ENCODE results near the gene RAD51B. TPM values are rescaled to one million over a fixed set of nuclear protein-coding genes. Genes with fewer than 3 reads are reported as not detected.

The RAD51B gene
- total RNA-seq, 4 donors from 2014 or later, result 5.0 to 31.8 (median 20.6) TPM

GRCh38 chr14:68596211-68596610 lies 776.6 kb downstream of the RAD51B start:
- H3K4me3 ChIP-seq, result no peak overlapping the region

DNA sequence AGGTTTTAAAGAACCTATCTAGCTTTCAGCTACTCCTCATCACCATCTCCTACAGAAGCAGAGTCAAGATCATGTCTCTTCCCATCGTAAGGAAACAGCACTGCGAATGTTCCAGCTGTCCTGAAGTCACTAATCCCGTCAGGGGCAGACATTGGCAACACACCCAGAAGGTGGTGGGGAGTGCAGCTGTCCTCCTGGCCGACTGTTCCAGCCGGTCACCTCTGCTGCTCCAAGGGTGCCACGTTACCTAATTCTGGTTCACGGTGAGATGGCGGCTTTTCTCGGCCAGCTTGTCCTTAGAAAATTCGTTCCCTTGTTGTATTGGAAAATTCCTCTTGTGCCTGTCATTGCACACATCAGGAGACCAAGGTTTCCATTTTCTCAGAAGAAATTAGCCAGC lies 777.1 kb downstream of the RAD51B start:
- Histone ChIP-seq H3K27me3 (no peaks in the 10 kb centered on the region), H3K27ac (peak overlapping the region in 3 of 4 donors; percentile 9 to 84 (median 11)), H3K36me3 (no peaks in the 10 kb centered on the region), H3K4me3 (no peak overlapping the region), H3K4me1 (peaks cover 17 to 34% (median 25%) of the 10 kb centered on the region in 4 donors), H3K9me3 (no peaks in the 10 kb centered on the region)
- intact Hi-C loops (cut with DNase I; ENCODE audit: low total_unique reads) (no loop called here), in situ Hi-C loops (cut with MboI; ENCODE audit: low pct_ligation_motif_present in 1 of 4, low pct_unique_long_range_greater_than_20kb in 1 of 4, low sequenced_read_pairs in 3 of 4) (no loop called here)
- 82% methylated on average over 10 of the region's 10 CpGs; no CpG with 5 or more reads in 1 of the 2 donors for WGBS, 2 donors (ENCODE audit: low coverage in 1 of 2)
- no peak for DNase-seq
- TF ChIP-seq POLR2AphosphoS5 (IDR thresholded peaks at IDR 0.05), result no peak
- no peak for TF ChIP-seq EP300 (IDR thresholded peaks at IDR 0.05; ENCODE audit: low read depth)
- no peak for TF ChIP-seq CTCF (IDR thresholded peaks at IDR 0.05)
- TF ChIP-seq POLR2A (IDR thresholded peaks at IDR 0.05), result no peak

More at GRCh38 chr14:68596211-68596610, 776.6 kb downstream of the RAD51B start:
- H3K9me3 ChIP-seq, result no peaks in the 10 kb centered on the region
- no peak for DNase-seq
- H3K27me3 ChIP-seq, result no peaks in the 10 kb centered on the region
- H3K36me3 ChIP-seq, result no peaks in the 10 kb centered on the region
- TF ChIP-seq POLR2AphosphoS5 (IDR thresholded peaks at IDR 0.05) (no peak), POLR2A (IDR thresholded peaks at IDR 0.05) (no peak), CTCF (IDR thresholded peaks at IDR 0.05) (no peak), EP300 (IDR thresholded peaks at IDR 0.05; ENCODE audit: low read depth) (no peak)
- intact Hi-C loops (cut with DNase I; ENCODE audit: low total_unique reads) (no loop called here), in situ Hi-C loops (cut with MboI; ENCODE audit: low pct_ligation_motif_present in 1 of 4, low pct_unique_long_range_greater_than_20kb in 1 of 4, low sequenced_read_pairs in 3 of 4) (no loop called here)
- H3K4me1 ChIP-seq, result peaks cover 17 to 34% (median 25%) of the 10 kb centered on the region in 4 donors
- peak overlapping the region in 2 of 4 donors; percentile 11 to 84 for H3K27ac ChIP-seq
- WGBS, 2 donors (ENCODE audit: low coverage in 1 of 2), result 64 to 75% methylated on average over 3 to 7 of the region's 7 CpGs

DNA sequence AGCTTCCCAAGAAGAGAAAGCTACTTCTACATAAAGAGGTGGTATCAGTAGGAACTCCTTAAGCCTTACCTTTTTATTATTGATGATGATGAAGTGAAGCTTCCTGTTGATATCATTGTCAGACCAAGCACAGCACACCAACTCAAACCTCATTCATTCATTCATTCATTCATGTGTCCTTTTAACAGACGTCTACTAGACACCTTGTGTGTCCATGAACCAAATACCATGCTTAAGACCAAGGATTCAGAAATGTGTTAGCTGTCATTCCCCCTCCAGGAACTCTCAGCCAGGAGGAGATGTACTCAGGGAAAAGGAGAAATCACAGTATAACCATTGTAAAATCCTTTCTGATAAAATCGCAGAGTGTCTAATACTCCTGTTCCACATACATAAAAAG lies 778.5 kb downstream of the RAD51B start:
- Histone ChIP-seq H3K27ac (peak overlapping the region; percentile 81 to 84 (median 83)), H3K4me1 (peaks cover 17 to 34% (median 25%) of the 10 kb centered on the region in 4 donors), H3K4me3 (no peak overlapping the region), H3K36me3 (no peaks in the 10 kb centered on the region), H3K27me3 (no peaks in the 10 kb centered on the region), H3K9me3 (no peaks in the 10 kb centered on the region)
- in situ Hi-C loops (cut with MboI; ENCODE audit: low pct_ligation_motif_present in 1 of 4, low pct_unique_long_range_greater_than_20kb in 1 of 4, low sequenced_read_pairs in 3 of 4), result no loop called here
- intact Hi-C loops (cut with DNase I; ENCODE audit: low total_unique reads), result no loop called here
- TF ChIP-seq POLR2A (IDR thresholded peaks at IDR 0.05), result no peak
- no peak for TF ChIP-seq EP300 (IDR thresholded peaks at IDR 0.05; ENCODE audit: low read depth)
- TF ChIP-seq CTCF (IDR thresholded peaks at IDR 0.05), result no peak
- TF ChIP-seq POLR2AphosphoS5 (IDR thresholded peaks at IDR 0.05), result no peak
- no peak for DNase-seq
- WGBS, 2 donors (ENCODE audit: low coverage in 1 of 2), result 56 to 58% methylated on average over 2 of the region's 2 CpGs

DNA sequence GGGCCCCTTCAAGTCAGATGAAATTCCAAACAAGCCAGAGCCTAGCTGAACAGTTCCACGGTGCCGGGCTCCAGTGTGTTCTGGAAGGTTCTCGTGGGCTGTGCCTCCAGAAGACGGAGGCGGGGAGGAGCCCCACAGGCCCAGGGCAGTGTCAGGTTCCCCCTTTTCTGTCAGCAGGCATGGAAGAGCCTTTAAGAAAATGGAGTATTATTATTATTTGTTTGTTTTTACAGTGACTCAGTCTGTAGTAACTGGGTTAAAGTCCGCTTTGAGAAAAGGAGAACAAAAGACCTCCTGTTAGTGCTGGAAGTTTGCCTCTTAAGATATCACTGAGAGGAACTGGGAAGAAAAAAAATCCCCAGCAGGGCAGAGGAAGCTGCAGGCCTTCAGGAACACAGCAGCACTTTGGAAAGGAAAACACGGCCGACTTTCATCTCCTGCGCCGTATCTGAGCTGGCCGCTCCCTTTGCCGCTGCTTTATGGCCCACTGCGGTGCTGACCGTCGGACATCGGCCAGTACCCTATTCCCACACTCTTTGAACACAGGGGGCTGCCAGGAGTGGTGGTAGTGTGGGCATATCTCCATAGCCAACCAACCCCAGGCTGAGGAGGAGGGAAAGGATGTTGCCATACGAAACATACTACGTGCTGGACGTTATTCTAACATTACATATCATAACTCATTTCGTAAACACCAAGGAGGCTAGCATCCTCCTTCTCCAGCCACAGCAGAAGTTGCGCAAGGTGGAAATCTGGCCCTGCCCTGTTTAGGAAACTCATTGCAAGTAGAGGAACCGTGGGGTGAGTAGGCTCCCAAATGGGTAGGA lies 779.3 kb downstream of the RAD51B start:
- DNase-seq, result peak; percentile 66
- H3K27me3 ChIP-seq, result no peaks in the 10 kb centered on the region
- H3K9me3 ChIP-seq, result no peaks in the 10 kb centered on the region
- intact Hi-C loops (cut with DNase I; ENCODE audit: low total_unique reads) (no loop called here), in situ Hi-C loops (cut with MboI; ENCODE audit: low pct_ligation_motif_present in 1 of 4, low pct_unique_long_range_greater_than_20kb in 1 of 4, low sequenced_read_pairs in 3 of 4) (no loop called here)
- 12 to 31% methylated on average over 5 to 22 of the region's 22 CpGs for WGBS, 2 donors (ENCODE audit: low coverage in 1 of 2)
- no peak overlapping the region for H3K4me3 ChIP-seq
- peak overlapping the region; percentile 81 to 84 (median 83) for H3K27ac ChIP-seq
- H3K4me1 ChIP-seq, result peaks cover 17 to 38% (median 24%) of the 10 kb centered on the region in 4 donors
- no peaks in the 10 kb centered on the region for H3K36me3 ChIP-seq
- TF ChIP-seq POLR2A (IDR thresholded peaks at IDR 0.05), result no peak
- no peak for TF ChIP-seq EP300 (IDR thresholded peaks at IDR 0.05; ENCODE audit: low read depth)
- peak in 1 of 3 donors; percentile 9 for TF ChIP-seq POLR2AphosphoS5 (IDR thresholded peaks at IDR 0.05)
- TF ChIP-seq CTCF (IDR thresholded peaks at IDR 0.05), result peak in 1 of 5 experiments; percentile 11
